Lung (tissue), 12 donors: Measurements from ENCODE around the gene TDRD9. TPM values are rescaled to one million over a fixed set of nuclear protein-coding genes. Genes with fewer than 3 reads are reported as not detected.
A peak's percentile ranks its signal among the peaks of the same experiment; 100 is the strongest.

ENCODE experiments used
- ATAC-seq: fragments of 200-7000 bp; cut with Tn5 transposase; one replicate; pipeline ENCODE4 v1.9.1; 2020; ENCODE audit warnings: moderate number of reproducible peaks; ENCODE audit not compliant: insufficient read depth, low FRiP score
- DNase-seq, 3 donors: peaks; one replicate each; pipeline ENCODE4 v3.0.0-alpha.2; 2013 to 2017
- H3K27ac ChIP-seq, 2 donors: one replicate each; pipeline ENCODE4 v1.5.1; 2013; ENCODE audit warnings: mild to moderate bottlenecking in 2 of 2, moderate library complexity in 2 of 2, control low read depth in 1 of 2, inconsistent platforms in 1 of 2, low read depth in 1 of 2, low read length in 1 of 2
- H3K27me3 ChIP-seq, 3 donors: one replicate each; pipeline ENCODE4 v1.5.1; 2013; ENCODE audit warnings: low read length in 2 of 3; ENCODE audit not compliant: control insufficient read depth in 3 of 3, insufficient read depth in 3 of 3
- H3K36me3 ChIP-seq, 4 donors: one replicate each; pipeline ENCODE4 v1.5.1; 2013; ENCODE audit warnings: low read length in 4 of 4, mild to moderate bottlenecking in 1 of 4, moderate library complexity in 1 of 4; ENCODE audit not compliant: control insufficient read depth in 4 of 4, insufficient read depth in 4 of 4
- H3K4me1 ChIP-seq, 5 donors: one replicate each; pipeline ENCODE4 v1.5.1; 2013; ENCODE audit warnings: low read length in 5 of 5, mild to moderate bottlenecking in 2 of 5, moderate library complexity in 1 of 5; ENCODE audit not compliant: control insufficient read depth in 5 of 5, insufficient read depth in 5 of 5
- H3K4me3 ChIP-seq: one replicate; pipeline ENCODE4 v1.5.1; 2013; ENCODE audit warnings: mild to moderate bottlenecking, control low read depth, moderate library complexity
- H3K9ac ChIP-seq, 2 donors: one replicate each; pipeline ENCODE4 v1.5.1; 2013; ENCODE audit warnings: low read length in 2 of 2, control low read depth in 1 of 2; ENCODE audit not compliant: insufficient read depth in 1 of 2
- H3K9me3 ChIP-seq, 4 donors: one replicate each; pipeline ENCODE4 v1.5.1; 2013; ENCODE audit warnings: low read length in 3 of 4, mild to moderate bottlenecking in 1 of 4, moderate library complexity in 1 of 4; ENCODE audit not compliant: control insufficient read depth in 4 of 4, insufficient read depth in 3 of 4
- WGBS, 2 donors: extraction: QIAGEN DNeasy Blood & Tissue Kit; methylation state at CpG; one replicate each; pipeline ENCODE4 v1.1.7; 2013; 5-methylcytosine and 5-hydroxymethylcytosine counted together
- polyA plus RNA-seq, 2 donors: library from polyadenylated mRNA; stranded (reverse); fragments of 200-250 nt; gene quantifications; one replicate each; pipeline ENCODE4 v1.2.1, GENCODE V29; 2013
- total RNA-seq, 2 donors: library from RNA; depleted of rRNA in 1 of 2; stranded (reverse); fragments of >200 nt in 1 of 2; gene quantifications; one replicate each; pipeline ENCODE4 v1.2.1, GENCODE V29; 2014 to 2021
- TF ChIP-seq, protein P1 (sequence below): IDR thresholded peaks from 2 replicates; pipeline ENCODE4 v1.5.1; 2012; ENCODE audit warnings: mild to moderate bottlenecking; ENCODE audit errors: control extremely low read depth, extremely low read depth
- donor health status: control.
- donor health status: control.
- donor health status: Bipolar disorder and iron deficiency.
- donor health status: healthy.
- donor health status: DM: yes; HTN: yes; CAD: no.

The TDRD9 gene
- total and polyA plus RNA-seq, 4 donors: 2.3 to 8.6 (median 5.3) TPM

DNA sequence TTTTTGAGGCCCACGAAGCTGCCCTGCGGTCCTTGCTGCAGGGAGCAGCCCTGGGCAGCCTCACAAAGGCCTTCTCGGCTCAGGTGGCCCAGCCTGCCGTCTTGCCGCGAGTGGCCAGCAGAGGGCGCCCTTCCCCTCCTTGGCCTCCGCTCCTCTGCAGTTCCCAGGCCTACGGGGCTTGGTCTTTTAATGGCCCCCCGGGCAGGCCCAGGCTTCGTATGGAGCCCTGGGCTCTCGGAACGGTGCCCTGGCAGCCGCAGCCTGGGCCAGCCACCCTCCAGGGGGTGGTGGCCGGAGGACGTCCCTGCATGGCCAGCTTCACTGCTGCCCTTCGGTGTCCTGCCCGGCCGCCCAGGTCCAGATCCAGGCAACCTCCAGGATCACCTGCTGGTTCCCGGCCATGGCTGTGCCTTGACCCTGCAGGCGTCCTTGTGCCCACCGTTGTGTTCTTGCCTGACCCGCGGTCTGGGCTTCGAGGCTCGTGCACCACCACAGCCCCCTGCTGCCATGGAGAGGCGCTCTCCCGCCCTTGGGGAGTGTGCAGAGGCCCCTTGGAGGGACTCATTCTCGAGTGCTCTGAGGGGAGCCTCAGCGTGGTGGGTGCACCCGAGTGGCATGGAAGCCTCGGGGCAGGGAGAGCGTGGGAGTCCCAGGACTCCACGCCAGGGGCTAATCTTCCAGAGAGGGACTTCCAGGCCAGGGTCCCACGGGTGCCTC is 166.6 kb downstream of the TDRD9 start:
- H3K27ac ChIP-seq: no peak overlapping the region
- no peak overlapping the region for H3K9ac ChIP-seq
- no peak overlapping the region for H3K4me3 ChIP-seq
- ATAC-seq (no peak), DNase-seq (peak; percentile 50 to 79 (median 66))
- TF ChIP-seq, protein P1, sequence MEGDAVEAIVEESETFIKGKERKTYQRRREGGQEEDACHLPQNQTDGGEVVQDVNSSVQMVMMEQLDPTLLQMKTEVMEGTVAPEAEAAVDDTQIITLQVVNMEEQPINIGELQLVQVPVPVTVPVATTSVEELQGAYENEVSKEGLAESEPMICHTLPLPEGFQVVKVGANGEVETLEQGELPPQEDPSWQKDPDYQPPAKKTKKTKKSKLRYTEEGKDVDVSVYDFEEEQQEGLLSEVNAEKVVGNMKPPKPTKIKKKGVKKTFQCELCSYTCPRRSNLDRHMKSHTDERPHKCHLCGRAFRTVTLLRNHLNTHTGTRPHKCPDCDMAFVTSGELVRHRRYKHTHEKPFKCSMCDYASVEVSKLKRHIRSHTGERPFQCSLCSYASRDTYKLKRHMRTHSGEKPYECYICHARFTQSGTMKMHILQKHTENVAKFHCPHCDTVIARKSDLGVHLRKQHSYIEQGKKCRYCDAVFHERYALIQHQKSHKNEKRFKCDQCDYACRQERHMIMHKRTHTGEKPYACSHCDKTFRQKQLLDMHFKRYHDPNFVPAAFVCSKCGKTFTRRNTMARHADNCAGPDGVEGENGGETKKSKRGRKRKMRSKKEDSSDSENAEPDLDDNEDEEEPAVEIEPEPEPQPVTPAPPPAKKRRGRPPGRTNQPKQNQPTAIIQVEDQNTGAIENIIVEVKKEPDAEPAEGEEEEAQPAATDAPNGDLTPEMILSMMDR: peak; percentile 69
- H3K27me3 ChIP-seq: no peaks in the 10 kb centered on the region
- 45 to 49% methylated on average over 34 to 35 of the region's 35 CpGs for WGBS, 2 donors
- no peaks in the 10 kb centered on the region for H3K36me3 ChIP-seq
- H3K4me1 ChIP-seq: peaks cover 0 to 3% (median 0%) of the 10 kb centered on the region in 5 donors
- H3K9me3 ChIP-seq: peaks cover 0 to 3% (median 0%) of the 10 kb centered on the region in 4 donors

GRCh38 chr14:104095426-104096310 is 167.4 kb downstream of the TDRD9 start:
- Histone ChIP-seq H3K27ac (no peak overlapping the region), H3K9me3 (no peaks in the 10 kb centered on the region), H3K4me3 (no peak overlapping the region), H3K36me3 (no peaks in the 10 kb centered on the region), H3K9ac (no peak overlapping the region), H3K4me1 (peaks cover 0 to 3% (median 0%) of the 10 kb centered on the region in 5 donors), H3K27me3 (no peaks in the 10 kb centered on the region)
- WGBS, 2 donors: 88 to 91% methylated on average over 28 to 31 of the region's 31 CpGs
- ATAC-seq: no peak
- no peak for DNase-seq
- TF ChIP-seq, protein P1: no peak

- no peaks in the 10 kb centered on the region for H3K36me3 ChIP-seq
- peaks cover 0 to 4% (median 0%) of the 10 kb centered on the region in 5 donors for H3K4me1 ChIP-seq
- no peak for DNase-seq
- no peak overlapping the region for H3K9ac ChIP-seq
- TF ChIP-seq, protein P1: no peak
- H3K4me3 ChIP-seq: no peak overlapping the region
- WGBS, 2 donors: 87 to 89% methylated on average over 13 to 14 of the region's 14 CpGs
- H3K27ac ChIP-seq: no peak overlapping the region
- H3K27me3 ChIP-seq: no peaks in the 10 kb centered on the region
- no peaks in the 10 kb centered on the region for H3K9me3 ChIP-seq
- no peak for ATAC-seq
Measured at GRCh38 chr14:104096318-104096717, 168.1 kb downstream of the TDRD9 start.
